Astrocyte of the hippocampus (primary cell): Measurements from ENCODE around the gene POLR3F.
"Not testable (repeated sequence)": the region's sequence is repeated elsewhere in the genome, so short reads cannot be mapped to it uniquely, and the experiment has no call there.

ENCODE experiments used
- DNase-seq: peaks from one replicate; pipeline ENCODE4 v3.0.0; 2011; ENCODE audit warnings: low read depth, low spot score

The POLR3F gene, protein sequence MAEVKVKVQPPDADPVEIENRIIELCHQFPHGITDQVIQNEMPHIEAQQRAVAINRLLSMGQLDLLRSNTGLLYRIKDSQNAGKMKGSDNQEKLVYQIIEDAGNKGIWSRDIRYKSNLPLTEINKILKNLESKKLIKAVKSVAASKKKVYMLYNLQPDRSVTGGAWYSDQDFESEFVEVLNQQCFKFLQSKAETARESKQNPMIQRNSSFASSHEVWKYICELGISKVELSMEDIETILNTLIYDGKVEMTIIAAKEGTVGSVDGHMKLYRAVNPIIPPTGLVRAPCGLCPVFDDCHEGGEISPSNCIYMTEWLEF

DNA sequence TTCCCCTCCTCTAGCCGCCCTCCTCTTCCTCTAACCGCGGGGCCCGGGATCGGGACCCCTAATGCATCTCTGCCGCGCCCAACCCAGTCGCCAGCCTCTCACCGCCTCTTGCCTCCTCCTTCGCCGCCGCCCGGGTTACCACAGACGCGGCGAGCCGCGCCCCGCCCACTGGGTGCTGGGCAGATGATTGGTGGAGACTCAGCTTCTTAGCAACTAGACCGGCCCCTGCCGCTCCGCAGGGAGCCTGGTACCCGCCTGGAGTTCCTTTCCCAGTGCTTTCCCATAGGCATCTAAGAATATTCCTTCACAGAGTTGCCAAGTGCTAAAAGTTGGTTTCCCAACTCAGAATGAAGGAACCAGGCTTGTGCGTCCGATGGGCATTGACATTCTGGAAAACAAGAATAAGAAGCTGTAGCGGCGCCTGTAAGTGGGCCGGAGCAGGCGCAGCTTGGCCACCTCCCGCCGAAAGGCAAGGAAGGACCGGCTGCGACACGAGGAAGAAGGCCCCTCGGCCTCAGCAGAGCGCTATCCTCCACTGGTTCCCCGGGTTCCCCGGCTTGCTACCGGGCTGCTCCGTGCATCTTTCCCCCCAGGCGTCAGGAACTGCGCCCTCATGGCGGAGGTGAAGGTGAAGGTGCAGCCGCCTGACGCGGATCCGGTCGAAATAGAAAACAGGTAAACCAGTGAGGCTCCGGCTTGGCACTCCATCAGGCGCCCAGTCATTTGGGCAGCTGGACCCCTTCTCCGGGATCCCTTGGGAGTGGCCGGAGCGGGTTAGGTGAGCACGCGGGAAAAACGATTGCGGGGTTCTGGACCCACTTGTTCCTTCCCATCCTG lies at the start of gene POLR3F, which contains the start of gene DZANK1:
POLR3F (plus strand) TSS at position 497 of the 837 bp plus-strand sequence; CDS start at position 614, 117 bp downstream.
DZANK1 (minus strand) TSS at position 137 of the 837 bp plus-strand sequence. CDS start 1,672 bp downstream, outside the sequence.
- peak; percentile 98 for DNase-seq

DNA sequence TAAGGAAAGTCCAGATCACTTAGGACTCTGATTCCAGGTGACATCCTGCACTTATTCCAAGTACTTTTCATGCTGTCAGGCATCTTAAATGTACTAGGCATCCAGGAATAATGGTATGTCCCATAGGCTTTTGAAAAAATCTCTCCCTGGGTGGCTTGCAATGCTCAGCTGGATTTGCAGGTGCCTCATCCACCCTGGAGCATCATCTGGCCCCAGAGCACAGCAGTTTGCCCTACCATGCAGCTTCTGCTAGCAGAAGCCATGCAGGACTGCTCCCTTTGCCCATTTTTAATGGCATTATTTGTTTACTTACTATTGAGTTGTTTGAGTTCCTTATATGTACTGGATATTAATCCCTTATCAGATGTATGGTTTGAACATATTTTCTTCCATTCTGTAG lies 45.6 kb upstream of the POLR3F start:
- no peak for DNase-seq

DNA sequence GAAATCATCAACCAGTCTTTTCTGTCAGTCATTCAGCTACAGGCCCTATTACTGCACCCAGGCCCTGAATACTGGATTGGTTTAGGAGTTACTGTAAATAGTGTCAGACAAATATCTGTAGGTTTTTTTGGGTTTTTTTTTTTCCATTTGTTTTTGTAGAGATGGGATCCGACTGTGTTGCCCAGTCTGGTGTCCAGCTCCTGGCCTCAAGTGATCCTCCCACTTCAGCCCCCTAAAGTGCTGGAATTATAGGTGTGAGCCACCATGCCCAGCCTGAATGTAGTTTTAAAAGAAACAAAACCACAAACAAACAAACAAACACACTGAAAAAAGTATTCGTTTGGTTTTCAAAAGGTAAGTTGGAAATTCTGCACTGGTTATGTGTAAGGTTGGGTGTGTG lies 40.0 kb upstream of the POLR3F start:
- no peak for DNase-seq

DNA sequence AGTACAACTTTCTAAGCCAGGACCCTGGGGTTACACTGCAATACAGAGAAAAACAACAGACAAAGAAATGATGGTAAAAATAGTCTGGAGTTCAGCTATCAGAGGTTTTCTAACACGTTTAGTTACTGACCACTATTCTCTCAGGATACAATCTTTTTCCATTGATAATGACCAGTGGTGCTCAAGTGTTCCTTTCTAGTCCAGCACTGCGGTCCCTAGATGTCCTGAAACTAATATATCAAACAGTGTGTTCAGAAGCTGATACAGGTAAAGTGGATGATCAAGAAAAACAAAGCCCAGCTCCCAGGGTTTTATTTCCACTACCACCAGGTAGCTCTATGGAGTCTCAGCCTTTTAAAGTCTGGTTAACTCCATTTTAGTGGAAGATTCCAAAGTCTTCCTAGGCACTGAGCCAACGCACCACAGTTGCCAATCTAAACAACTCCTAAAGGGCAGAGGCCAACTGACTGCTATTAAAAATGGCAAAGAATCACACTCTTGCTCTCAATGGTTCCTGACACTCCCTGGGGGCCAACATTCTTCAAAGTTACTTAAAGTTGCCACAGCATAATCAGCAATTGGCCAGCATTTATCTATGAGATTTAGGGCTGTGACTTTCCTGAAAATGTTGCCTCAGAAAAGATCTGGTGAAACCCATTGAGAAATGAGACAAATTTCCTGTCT lies 38.6 kb upstream of the POLR3F start:
- peak; percentile 16 for DNase-seq

DNA sequence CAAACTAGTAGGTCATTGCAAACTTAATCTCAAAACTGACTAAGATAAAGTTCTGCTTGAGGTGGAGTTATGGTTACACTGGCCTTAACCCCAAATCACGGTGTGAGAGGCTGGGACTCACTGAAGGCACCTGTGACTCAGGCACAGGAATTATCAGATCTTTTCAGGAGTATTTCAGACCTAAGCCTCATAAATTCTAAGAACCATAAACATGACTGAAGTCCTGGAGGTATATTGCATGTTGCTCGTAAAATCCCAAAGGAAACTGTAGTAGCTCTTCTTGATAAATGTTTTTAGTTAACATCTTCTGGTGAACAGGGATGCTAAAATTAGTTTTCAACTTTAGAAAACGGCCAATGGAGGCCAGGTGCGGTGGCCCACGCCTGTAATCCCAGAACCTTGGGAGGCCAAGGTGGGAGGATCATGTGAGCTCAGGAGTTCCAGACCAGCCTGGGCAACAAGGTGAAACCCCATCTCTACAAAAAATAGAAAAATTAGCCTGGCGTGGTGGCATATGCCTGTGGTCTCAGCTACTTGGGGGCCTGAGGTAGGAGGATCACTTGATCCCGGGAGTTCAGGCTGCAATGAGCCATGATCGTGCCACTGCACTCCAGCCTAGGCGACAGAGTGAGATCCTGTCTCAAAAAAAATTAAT lies 36.9 kb upstream of the POLR3F start:
- DNase-seq: no peak

DNA sequence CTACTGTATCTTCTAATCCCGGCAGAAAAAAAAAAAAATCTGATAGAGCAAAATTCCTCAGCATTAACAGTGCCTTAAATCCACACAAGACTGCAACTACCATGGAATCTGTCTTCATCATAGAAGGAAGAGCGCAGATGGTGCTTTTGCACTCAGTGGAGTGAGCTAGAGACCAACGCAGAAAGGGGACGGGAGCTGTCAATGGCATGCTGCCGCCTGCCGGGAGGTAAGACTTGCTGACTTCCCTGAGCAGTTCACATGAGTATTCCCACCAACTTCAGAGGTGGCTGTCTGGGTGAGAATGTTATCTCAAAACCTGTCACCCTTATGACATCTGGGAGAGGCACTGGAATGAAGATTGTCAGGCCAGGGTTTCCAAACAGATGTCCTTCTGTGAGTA lies 36.0 kb upstream of the POLR3F start:
- DNase-seq: no peak

DNA sequence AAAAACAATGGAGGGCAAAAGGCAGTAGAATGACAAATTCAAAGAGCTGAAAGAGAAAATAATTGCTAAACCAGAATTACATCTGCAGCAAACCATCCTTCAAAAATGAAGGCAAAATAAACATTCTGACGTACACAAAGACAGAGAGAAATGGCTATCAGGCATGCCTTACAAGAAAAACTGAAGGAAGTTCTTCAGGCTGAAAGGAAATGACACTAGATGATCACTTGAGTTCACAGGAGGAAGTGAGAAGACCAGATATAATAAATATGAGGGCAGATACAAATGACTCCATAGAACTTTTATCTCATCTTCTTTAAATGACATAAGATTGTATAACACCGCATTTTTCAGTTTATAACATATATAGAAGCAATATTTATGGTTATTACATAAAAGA lies 30.3 kb upstream of the POLR3F start:
- no peak for DNase-seq

DNA sequence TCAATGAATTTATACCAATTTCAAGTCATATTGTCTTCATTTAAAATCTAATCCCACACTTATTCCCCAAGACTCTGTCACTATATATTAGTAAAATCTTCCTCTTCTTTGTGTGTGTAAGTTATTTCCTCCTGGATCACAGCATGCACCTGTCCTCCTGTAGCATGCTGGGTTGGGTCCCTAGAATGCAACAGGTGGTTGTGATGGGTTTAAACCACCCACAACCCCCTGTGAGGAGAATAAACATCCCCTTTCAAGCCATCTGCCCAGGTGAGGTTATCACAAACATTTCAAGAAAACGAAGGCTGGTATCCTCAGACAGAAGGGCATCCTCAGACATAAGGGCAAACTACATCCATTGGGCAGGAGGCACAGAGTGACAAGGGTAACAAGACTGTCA lies 26.8 kb upstream of the POLR3F start:
- no peak for DNase-seq

DNA sequence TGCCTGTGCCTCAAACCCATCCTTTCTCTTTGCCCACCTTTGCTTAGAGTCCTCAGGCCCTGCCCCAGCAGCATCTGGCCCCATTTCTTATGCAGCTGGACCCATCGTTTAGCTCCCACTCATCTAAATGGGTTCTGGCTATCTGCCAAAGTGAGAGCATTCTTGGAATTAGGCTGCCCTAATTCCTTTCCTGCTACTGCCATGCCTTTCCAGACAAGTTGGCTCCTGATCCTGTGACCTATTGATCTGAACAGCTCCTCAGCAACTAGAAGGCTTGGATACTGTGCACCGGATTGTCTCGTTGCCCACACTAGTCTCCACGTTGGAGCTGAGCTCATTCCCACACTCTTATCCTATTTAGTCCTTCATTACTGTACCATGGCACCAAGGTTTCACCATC lies 23.3 kb upstream of the POLR3F start:
- peak; percentile 45 for DNase-seq

DNA sequence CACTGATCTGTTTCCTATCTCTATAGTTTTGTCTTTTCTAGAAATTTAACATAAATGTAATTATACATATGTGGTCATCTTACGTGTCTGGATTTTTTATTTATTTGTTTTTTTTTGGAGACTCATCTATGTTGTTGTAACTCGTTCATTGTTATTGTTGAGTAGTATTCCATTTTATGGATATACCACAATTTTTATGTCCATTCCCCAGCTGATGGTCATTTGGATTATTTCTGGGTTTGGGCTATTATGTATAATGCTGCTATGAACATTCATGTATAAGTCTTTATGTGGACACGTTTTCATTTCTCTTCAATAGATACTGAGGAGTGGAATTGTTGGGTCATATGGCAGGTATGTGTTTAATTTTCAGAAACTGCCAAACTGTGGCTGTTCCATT lies 10.6 kb upstream of the POLR3F start:
- no peak for DNase-seq

DNA sequence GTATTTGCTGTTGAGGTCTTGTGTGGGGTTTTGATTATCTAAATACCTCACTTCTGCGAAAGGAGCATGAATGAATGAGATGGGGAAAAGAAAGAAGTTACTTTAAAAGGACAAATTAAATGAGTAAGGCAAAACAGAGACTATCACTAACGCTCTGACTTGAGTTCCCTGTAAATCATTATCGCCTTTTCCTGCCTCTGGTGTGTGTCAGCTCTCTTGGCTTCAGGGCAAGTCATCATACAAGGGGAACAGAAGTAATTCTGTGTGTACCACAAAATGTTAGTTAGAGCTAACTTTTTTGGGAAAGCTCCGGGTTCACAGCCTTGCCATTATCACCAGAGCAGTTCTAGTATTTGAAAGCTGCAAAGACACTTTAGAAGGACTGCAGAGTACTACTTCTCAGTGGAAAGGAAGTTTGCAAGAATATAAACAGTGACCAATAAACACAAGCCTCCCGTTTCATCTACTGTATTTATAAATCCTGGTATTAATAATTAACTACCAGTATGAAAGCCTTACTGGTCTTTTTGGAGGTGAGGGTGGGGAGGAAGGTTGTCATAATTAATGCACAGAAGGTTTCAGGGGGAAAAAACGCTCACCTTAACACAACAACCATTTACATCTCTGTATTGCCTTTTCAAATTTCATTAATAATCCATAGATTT lies 1.5 kb upstream of the POLR3F start:
- no peak for DNase-seq

DNA sequence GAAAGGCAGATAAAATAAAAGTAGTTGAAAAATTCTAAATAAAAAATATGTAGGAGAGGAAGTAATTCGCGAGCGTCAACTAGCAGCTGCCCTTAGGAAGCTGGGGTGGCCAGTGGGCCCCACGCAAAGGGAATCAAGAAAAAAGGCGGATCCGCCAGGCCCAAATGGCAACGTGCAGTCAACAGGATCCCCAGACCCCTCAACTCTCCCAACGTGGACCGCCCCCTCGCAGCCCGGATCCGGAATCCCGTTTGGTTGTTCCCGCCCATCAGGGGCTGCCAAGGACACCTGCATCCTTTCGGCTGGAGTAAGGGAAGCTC lies 656 bp upstream of the POLR3F start:
- DNase-seq: no peak

DNA sequence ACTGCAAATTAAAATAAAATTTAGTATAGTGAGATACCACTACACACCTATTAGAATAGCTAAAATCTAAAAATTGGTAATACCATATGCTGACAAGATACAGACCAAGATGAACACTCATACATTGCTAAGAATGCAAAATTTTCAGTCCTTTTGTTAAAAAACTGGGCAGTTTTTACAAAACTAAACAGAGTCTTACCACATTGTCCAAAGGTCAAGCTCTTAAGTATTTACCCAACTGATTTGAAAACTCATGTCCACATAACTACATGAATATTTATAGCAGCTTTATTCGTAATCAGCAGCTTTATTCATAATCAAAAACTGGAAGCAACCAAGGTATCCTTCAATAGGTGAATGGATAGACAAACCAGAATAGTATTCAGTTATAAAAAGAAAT lies 10.0 kb downstream of the POLR3F start:
- DNase-seq: no peak

DNA sequence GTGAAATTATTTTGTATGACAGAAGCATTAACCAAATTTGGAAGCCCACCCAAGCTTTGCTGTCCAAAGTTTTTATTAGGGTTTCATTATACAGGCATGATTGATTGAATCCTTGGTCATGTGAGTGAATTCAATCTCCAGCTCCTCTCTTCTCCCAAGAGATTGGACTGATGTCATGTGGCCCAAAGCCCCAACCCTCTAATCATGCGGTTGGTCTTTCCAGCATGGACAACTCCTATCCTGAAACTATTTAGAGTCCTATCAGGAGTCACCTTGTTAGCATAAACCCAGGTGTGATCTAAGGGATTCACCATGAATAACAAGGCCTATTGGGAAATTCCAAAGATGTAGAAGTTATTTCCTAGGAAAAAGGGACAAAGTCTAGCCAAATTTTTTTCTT lies 10.6 kb downstream of the POLR3F start:
- DNase-seq: no peak

DNA sequence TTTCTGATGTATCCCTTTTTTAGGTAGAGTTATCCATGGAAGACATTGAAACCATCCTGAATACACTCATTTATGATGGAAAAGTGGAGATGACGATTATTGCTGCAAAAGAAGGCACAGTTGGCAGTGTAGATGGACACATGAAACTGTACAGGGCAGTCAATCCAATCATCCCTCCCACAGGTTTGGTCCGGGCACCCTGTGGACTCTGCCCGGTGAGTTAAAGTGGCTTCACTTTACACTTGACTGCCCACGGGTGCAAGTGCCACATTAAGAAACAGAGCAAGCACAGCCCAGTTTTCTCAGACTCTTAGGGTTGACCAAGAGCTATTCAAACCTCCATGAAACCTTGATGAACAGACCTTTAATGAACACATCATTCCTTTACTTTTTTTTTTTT lies 14.4 kb downstream of the POLR3F start:
- no peak for DNase-seq

DNA sequence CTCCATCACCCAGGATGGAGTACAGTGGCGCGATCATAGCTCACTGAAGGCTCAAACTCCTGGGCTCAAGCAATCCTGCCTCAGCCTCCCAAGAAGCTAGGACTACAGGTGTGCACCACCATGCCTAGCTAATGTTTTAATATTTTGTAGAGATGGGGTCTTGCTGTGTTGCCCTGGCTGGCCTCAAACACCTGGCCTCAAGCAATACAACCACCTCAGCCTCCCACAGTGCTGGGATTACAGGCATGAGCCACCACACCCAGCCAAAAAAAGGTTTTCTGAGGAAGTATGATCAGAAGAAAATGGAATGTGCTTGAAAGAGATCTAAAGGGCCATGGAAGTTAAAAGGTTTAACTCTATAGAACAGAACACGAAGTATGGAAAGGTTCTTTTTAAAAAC lies 21.1 kb downstream of the POLR3F start:
- DNase-seq: no peak

DNA sequence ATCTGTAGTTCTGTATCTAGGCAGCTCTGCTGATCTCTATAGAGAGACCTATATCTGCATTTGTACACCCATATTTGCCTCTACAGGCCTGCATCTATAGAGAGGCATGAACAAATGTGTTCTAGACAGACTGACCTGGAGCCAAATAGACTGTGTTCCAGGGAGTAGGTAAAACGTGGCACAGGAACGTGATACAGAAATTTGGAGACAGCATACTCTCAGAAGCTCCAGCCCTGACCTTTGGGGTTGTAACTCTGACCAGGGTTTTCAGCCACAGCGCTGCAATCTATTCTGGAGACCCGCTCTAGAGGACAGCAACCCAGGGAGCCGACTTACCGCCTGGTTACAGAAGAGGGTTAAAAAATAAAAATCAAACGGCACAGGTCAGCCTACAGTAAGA lies 28.9 kb downstream of the POLR3F start:
- peak; percentile 32 for DNase-seq

DNA sequence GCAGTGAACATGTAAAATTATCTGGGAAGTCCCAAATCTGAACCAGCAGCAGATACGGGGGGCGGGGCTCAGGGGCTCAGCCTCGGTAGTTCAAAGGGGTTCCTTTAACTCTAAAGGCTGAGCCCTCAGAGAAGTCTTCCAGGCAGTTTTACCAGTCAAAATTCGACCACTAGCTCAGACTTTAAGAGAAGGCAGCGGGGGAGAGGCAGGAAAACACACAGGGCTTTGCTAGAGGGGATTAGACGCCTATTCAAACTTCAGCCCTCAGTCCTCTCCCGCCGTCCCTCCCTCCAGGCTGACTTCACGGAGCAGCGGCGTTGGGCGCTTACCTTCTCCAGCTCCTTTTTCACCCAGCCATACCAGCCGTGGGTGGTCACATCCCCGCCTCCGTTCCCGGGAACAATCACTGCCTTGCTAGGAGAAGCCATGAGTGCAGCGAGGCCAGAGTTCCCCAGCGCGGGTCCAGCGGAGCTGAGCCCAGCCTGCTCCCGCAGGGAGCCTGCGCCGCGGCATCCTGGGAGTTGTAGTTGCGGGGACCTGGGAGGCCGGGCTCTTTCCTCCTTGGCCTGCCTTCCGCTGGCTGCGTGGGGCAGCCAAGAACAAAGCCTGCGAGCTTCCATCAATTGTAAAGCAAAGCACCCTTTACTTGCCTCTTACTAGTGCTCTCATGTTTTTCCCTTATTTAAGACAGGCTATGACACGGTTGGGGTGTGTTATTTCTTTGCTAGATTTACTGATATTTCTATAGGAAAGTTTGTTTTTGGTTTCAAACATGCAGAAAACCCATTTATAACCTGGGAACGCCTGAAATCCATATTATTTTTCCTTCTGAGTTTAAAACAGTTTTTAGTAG lies 29.8 kb downstream of the POLR3F start, which contains the start of gene RBBP9:
RBBP9 (minus strand) TSS at position 486 of the 853 bp plus-strand sequence; CDS start at position 428, 58 bp downstream.
- peak; percentile 93 for DNase-seq

DNA sequence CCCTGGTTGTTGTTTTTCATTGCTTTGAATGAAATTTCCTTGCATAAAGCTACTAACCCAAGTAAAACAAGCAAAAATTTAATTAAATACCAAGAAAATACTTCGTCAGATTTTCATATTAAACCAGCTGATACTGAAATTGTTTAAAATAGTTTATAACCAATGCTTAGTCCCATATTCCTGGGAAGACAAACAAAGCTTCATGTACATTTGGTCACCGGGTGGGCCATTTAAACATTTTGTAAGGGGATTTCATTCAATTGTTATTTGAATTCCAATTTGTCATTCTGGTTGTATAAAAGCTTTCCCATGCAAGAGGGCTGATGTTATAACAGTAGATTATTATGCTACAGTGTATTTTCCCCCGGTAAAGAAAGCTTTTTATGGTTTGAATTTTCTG lies 30.4 kb downstream of the POLR3F start:
- no peak for DNase-seq

DNA sequence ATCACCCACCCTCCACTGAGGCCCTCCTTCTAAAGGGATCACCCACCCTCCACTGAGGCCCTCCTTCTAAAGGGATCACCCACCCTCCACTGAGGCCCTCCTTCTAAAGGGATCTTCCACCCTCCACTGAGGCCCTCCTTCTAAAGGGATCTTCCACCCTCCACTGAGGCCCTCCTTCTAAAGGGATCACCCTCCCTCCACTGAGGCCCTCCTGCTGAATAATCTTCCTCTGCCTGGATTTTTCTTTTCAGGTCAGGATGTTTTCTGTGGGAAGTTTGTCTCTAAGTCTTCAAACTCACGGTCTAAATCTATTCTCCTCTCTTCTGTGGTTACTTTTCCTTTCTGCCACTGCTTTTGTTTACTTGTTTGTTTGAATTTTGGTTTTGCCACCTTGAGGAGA lies 34.5 kb downstream of the POLR3F start:
- not testable (repeated sequence) for DNase-seq
